ENCODE results near the gene TINAGL1. TPM values are rescaled to one million over a fixed set of nuclear protein-coding genes. Genes with fewer than 3 reads are reported as not detected.

TINAGL1 gene
- total and polyA plus RNA-seq, 2 donors (not counting 3 experiments of a cell fraction or from before 2014, with no cell fraction given): 312 to 477 TPM

DNA sequence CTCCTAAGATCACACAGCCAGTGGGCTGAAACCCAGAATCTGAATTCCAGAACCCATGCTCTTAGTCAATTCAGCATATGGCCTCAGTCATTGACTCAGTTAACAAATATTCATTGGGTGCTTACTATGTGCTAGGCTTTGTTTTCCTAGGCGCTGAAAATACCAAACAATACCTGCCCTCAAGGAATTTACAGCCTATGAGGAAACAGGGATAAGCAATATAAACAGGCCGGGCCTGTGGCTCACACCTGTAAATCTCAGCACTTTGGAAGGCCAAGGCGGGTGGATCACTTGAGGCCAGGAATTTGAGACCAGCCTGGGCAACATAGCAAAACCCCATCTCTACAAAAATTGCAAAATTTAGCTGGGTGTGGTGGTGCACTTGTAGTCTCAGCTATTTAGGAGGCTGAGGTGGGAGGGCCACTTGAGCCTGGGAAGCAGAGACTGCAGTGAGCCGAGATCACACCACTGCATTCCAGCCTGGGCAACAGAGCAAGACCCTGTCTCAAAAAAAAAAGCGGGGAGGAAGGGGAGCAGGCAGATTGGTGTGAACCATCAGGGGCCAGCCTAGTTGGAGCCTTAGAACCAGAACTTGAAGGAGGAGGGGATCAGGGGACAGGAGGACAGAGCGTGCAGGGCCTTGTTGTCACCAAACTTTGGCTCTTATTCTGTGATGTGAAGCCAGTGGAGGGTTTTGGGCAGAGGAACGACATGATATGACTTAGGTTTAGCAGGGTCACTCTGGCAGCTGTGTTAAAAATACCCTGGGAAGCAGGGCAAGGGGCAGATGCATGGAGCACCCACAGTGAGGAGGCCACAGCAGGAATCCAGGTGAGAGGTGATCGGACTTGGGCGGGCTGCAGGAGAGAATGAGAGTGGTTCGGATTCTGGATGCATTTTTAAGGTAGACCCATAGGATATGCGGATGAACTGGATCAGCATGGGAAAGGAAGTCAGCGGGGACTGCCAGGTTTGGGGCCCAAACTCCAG lies 5.8 kb downstream of the TINAGL1 start:
- FAIRE-seq: no peak
- no peak for DNase-seq (ENCODE audit: low read depth, low spot score)
- H3K4me2 ChIP-seq (ENCODE audit: insufficient read depth, low read length): no peak overlapping the region
- H3K79me2 ChIP-seq (ENCODE audit: control insufficient read depth, insufficient read depth, low read length): peaks cover 65% of the 10 kb centered on the region
- H3K9me1 ChIP-seq (replicated peaks; ENCODE audit: control insufficient read depth, extremely low read depth, insufficient read depth, low read length): no peaks in the 10 kb centered on the region
- no peaks in the 10 kb centered on the region for H4K20me1 ChIP-seq (replicated peaks; ENCODE audit: control insufficient read depth, extremely low read depth, insufficient read depth, low read length)
- no peak overlapping the region for H3K27ac ChIP-seq (ENCODE audit: insufficient read depth, low read depth, low read length)
- intact Hi-C loops (cut with micrococcal nuclease): loop anchor here (5.0 to 10.0 kb wide), 2 partner anchors 353 to 480 kb away; partner anchors contain the start of gene PTP4A2
- H3K9ac ChIP-seq (replicated peaks; ENCODE audit: extremely low read depth, insufficient read depth, low read length): no peak overlapping the region
- H3K4me1 ChIP-seq (ENCODE audit: control insufficient read depth, extremely low read depth, insufficient read depth, low read length): peaks cover 57% of the 10 kb centered on the region
- H3K4me3 ChIP-seq (replicated peaks in 1 of 3; ENCODE audit: insufficient read depth in 1 of 3, low read depth in 1 of 3, low read length in 3 of 3): no peak overlapping the region
- H3K9me3 ChIP-seq (replicated peaks; ENCODE audit: control insufficient read depth, insufficient read depth, low read length): no peaks in the 10 kb centered on the region
- H3K36me3 ChIP-seq (ENCODE audit: control insufficient read depth in 2 of 2, extremely low read depth in 1 of 2, insufficient read depth in 2 of 2, low read length in 2 of 2): peaks cover 14 to 27% of the 10 kb centered on the region in 2 experiments
- H3K27me3 ChIP-seq (ENCODE audit: control insufficient read depth in 2 of 2, insufficient read depth in 2 of 2, low read length in 2 of 2): no peaks in the 10 kb centered on the region
- TF ChIP-seq EZH2 (IDR thresholded peaks at IDR 0.05; ENCODE audit: borderline replicate concordance, low read depth, low read length, severe bottlenecking) (no peak), JUN (IDR thresholded peaks at IDR 0.05; ENCODE audit: borderline replicate concordance, insufficient read depth, insufficient read length, low read depth) (no peak), POLR2AphosphoS5 (IDR thresholded peaks at IDR 0.05; ENCODE audit: insufficient read depth, low read depth, low read length) (no peak), GATA2 (IDR thresholded peaks at IDR 0.05; ENCODE audit: insufficient read depth, insufficient read length, low read depth, low read length) (no peak)
- no TSS peak for BruUV-seq (replicated peaks)
- H2AFZ ChIP-seq (ENCODE audit: low read depth, low read length): no peak overlapping the region
- dilution Hi-C loops (cut with MboI; ENCODE audit: extremely low pct_ligation_motif_present, low sequenced_read_pairs): no loop called here
- ChIA-PET POLR2A (no interaction called here), CTCF (interaction anchor here (0.6 to 1.9 kb wide), 3 partner anchors 19 to 36 kb away, joined by 3 to 9 read pairs (median 5); partner anchors contain the start of gene HCRTR1)

Data from endothelial cell of umbilical vein (primary cell).